GM18858 (cell line): Measurements from ENCODE around the gene SPAG16.
A peak's percentile ranks its signal among the peaks of the same experiment; 100 is the strongest.

ENCODE experiments used
- ATAC-seq: cut with Tn5 transposase; IDR thresholded peaks from one replicate; pipeline ENCODE4 v1.9.1; 2021; ENCODE audit not compliant: unreplicated experiment

Gene SPAG16

GRCh38 chr2:213284105-213285090, at the start of gene SPAG16:
SPAG16 (plus strand) TSS chr2:213284464.
- ATAC-seq: peak; percentile 100

GRCh38 chr2:213234641-213235040, 49.6 kb upstream of the SPAG16 start:
- no peak for ATAC-seq

GRCh38 chr2:213235741-213236140, 48.5 kb upstream of the SPAG16 start:
- ATAC-seq: no peak

GRCh38 chr2:213237251-213237650, 47.0 kb upstream of the SPAG16 start:
- ATAC-seq: no peak

- ATAC-seq: no peak
Measured at GRCh38 chr2:213237787-213238186, 46.5 kb upstream of the SPAG16 start.

GRCh38 chr2:213238753-213239495, 45.3 kb upstream of the SPAG16 start:
- ATAC-seq: peak; percentile 37

- ATAC-seq: no peak
Measured at GRCh38 chr2:213241817-213242216, 42.4 kb upstream of the SPAG16 start.

DNA sequence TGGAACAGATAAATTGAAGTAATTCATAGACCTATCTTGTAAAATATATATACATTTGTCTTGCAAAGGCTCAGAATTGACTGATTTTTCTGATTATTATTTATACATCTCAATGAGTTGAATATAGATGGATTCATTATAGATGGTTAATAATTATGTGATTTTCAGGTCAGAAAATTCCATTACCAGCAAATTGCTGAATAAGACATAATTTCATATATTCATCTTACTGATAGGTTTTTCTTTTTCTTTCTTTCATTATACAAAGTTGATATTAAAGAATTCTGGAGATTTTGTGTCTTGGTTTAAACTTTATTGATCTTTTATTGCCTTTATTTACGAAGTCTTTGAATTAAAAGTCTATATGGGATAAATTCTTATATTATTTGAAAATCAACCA, 41.6 kb upstream of the SPAG16 start:
- ATAC-seq: no peak

GRCh38 chr2:213243189-213244044, 40.8 kb upstream of the SPAG16 start:
- peak; percentile 24 for ATAC-seq

- ATAC-seq: peak; percentile 24
Measured at GRCh38 chr2:213246497-213247281, 37.6 kb upstream of the SPAG16 start.

- no peak for ATAC-seq
Measured at GRCh38 chr2:213247566-213247965, 36.7 kb upstream of the SPAG16 start.

DNA sequence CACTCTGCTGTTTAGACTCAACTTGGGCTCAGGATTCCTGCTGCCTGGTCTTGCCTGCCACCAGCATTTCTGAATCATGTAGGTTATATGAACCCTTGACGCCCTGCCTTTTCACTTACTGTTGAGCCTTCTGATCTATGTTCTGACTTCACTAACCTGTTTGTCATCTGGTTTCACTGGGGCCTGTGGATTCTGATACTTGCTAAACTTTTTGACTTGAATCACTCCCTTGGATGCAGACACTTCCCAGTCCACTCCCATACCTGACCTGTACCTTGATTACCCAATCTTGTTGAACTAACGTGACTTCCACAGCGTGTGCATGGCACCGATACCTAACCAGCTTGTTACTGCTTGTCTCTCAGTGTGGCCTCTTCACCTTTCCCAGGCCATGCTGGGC, 35.6 kb upstream of the SPAG16 start:
- ATAC-seq: no peak

- ATAC-seq: no peak
Measured at GRCh38 chr2:213249502-213249901, 34.8 kb upstream of the SPAG16 start.

DNA sequence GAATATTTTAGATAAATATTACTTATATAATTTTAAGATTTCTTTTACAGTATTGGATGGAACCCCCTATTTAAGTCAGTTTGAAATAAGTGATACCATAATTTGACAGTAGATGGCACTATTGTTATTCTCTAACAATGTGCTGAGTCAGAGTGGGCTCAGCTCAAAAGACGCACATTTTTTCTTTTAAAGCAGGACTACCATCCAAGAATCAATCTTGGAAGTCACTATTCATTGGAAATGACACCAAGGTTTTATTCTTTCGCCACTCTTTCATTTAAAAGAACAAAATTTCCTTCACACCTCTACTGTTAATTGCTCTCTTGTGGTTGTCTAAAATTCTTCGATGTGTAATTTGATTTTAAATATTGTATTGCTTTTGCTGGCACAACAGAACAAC, 32.6 kb upstream of the SPAG16 start:
- peak; percentile 85 for ATAC-seq

- ATAC-seq: no peak
Measured at GRCh38 chr2:213252206-213252605, 32.1 kb upstream of the SPAG16 start.

DNA sequence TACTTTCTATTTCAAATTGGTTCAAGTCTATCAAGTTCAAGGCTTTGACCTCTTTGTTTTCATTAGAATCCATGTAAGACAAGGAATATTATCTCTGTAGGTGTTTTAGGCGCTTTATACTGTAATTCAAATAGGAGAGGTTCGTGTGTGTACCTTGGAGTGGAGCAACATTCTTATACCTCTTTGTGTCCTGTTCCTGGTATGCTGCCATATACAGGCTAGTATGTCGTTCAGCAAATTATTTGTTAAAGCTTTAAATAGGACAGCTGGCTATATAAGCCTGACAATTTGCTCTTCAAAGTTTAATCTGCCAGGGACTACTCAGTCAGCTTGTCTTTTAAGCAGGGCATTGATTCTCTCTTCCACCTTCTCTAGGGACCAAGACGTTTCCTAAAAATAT, 31.1 kb upstream of the SPAG16 start:
- ATAC-seq: no peak

- ATAC-seq: no peak
Measured at GRCh38 chr2:213259266-213259665, 25.0 kb upstream of the SPAG16 start.

GRCh38 chr2:213261237-213261636, 23.0 kb upstream of the SPAG16 start:
- no peak for ATAC-seq

DNA sequence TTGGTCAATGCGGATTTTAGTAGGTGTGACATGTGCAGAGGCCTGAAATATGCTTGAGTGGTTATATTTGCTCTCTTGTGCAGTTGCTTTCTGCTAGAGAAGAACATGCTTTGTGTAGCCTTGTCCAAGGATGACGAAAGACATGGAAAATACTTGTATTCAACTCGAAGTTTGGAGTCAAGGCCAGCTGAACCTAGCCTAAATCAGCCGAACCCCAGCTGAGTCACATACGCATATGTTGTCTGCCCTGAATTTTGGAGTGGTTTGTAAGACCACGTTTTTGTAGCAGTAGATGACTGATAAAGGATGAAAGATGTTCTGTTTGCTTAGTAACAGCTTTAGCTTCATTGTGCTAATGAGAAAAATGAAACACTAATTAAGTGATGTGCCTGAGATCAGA, 22.5 kb upstream of the SPAG16 start:
- no peak for ATAC-seq

- ATAC-seq: no peak
Measured at GRCh38 chr2:213265679-213266078, 18.6 kb upstream of the SPAG16 start.
